Panc1 (cell line): ENCODE data around the gene DCDC2B. TPM values are rescaled to one million over a fixed set of nuclear protein-coding genes. Genes with fewer than 3 reads are reported as not detected.
A peak's percentile ranks its signal among the peaks of the same experiment; 100 is the strongest.

Experiments
- ATAC-seq: fragments of 200-7000 bp; cut with Tn5 transposase; 2 replicates; pipeline ENCODE4 v1.9.1; 2020; ENCODE audit warnings: mild to moderate bottlenecking, moderate library complexity
- BruUV-seq: library from RNA; stranded (reverse); fragments of 400-500 nt; replicated peaks from 2 replicates; lab custom pipeline; 2021; lab: Mats Ljungman, UMichigan
- CTCF ChIA-PET: fragments of 300-600 bp; sonication (Branson Sonifier 250); formaldehyde crosslinking; loops from one replicate; lab custom pipeline; 2022; ENCODE audit warnings: antibody characterized with exemption; lab: Charles Lee
- POLR2A ChIA-PET: fragments of 300-600 bp; sonication (Branson Sonifier 250); formaldehyde crosslinking; loops from one replicate; lab custom pipeline; 2022; ENCODE audit warnings: antibody characterized with exemption; lab: Charles Lee
- DNase-seq: peaks from one replicate; pipeline ENCODE4 v3.0.0-alpha.2; 2010; ENCODE audit warnings: low read depth, low spot score
- H3K27ac ChIP-seq: 2 replicates; pipeline ENCODE4 v1.5.1; 2011; ENCODE audit warnings: mild to moderate bottlenecking, low read length, inconsistent platforms
- H3K27me3 ChIP-seq: fragments of 200-500 bp; sonication (Bioruptor generic); 2 replicates; pipeline ENCODE4 v1.6.0; 2014; ENCODE audit warnings: low read length, inconsistent platforms; ENCODE audit not compliant: control insufficient read depth, insufficient read depth
- H3K36me3 ChIP-seq: fragments of 200-500 bp; sonication (Bioruptor generic); 2 replicates; pipeline ENCODE4 v1.5.1; 2014; ENCODE audit warnings: inconsistent platforms, mild to moderate bottlenecking, low read length, moderate library complexity; ENCODE audit not compliant: control insufficient read depth, insufficient read depth
- H3K4me1 ChIP-seq: 2 replicates; pipeline ENCODE4 v1.5.1; 2011; ENCODE audit warnings: inconsistent platforms, mild to moderate bottlenecking, low read length, moderate library complexity; ENCODE audit not compliant: control insufficient read depth, insufficient read depth
- H3K4me3 ChIP-seq, 2 experiments: 2 replicates each; pipeline ENCODE4 v1.5.1; 2011 to 2012; ENCODE audit warnings: low read depth in 2 of 2, low read length in 2 of 2, mild to moderate bottlenecking in 2 of 2, inconsistent platforms in 1 of 2, moderate library complexity in 1 of 2
- H3K9me3 ChIP-seq: fragments of 200-500 bp; sonication (Bioruptor generic); 2 replicates; pipeline ENCODE4 v1.5.1; 2014; ENCODE audit warnings: low read depth, mild to moderate bottlenecking, inconsistent platforms, low read length, moderate library complexity; ENCODE audit not compliant: control insufficient read depth, insufficient read depth
- POLR2AphosphoS5 ChIP-seq: IDR thresholded peaks from 2 replicates; pipeline ENCODE4 v1.6.1; 2012; ENCODE audit warnings: mild to moderate bottlenecking, low read depth, low read length, moderate library complexity
- SIN3A ChIP-seq: IDR thresholded peaks from 2 replicates; pipeline ENCODE4 v1.6.1; 2012; ENCODE audit warnings: low read depth, mild to moderate bottlenecking, low read length, moderate library complexity, borderline replicate concordance; ENCODE audit not compliant: insufficient read depth
- TCF7L2 ChIP-seq: IDR thresholded peaks from 2 replicates; pipeline ENCODE4 v1.6.1; 2011; ENCODE audit warnings: mild to moderate bottlenecking, low read depth, low read length, inconsistent platforms
- in situ Hi-C: cut with HindIII; loops from 2 replicates; pipeline ENCODE4 v1.10.0; 2016; ENCODE audit warnings: low sequenced_read_pairs, low pct_unique_long_range_greater_than_20kb
- intact Hi-C: fragments of 100-400 bp; cut with micrococcal nuclease; formaldehyde crosslinking; loops from one replicate; pipeline ENCODE4 v1.10.0; 2022; ENCODE audit not compliant: unreplicated experiment
- total RNA-seq: library from RNA; stranded (reverse); gene quantifications from one replicate; pipeline ENCODE4 v1.2.1, GENCODE V29; 2021; ENCODE audit not compliant: unreplicated experiment
- TF ChIP-seq, protein P1 (sequence below): fragments of 450-650 bp; IDR thresholded peaks from 2 replicates; pipeline ENCODE4 v1.5.1; 2017; ENCODE audit warnings: mild to moderate bottlenecking

Gene DCDC2B
- total RNA-seq, 1 experiment from 2014 or later: not detected

DNA sequence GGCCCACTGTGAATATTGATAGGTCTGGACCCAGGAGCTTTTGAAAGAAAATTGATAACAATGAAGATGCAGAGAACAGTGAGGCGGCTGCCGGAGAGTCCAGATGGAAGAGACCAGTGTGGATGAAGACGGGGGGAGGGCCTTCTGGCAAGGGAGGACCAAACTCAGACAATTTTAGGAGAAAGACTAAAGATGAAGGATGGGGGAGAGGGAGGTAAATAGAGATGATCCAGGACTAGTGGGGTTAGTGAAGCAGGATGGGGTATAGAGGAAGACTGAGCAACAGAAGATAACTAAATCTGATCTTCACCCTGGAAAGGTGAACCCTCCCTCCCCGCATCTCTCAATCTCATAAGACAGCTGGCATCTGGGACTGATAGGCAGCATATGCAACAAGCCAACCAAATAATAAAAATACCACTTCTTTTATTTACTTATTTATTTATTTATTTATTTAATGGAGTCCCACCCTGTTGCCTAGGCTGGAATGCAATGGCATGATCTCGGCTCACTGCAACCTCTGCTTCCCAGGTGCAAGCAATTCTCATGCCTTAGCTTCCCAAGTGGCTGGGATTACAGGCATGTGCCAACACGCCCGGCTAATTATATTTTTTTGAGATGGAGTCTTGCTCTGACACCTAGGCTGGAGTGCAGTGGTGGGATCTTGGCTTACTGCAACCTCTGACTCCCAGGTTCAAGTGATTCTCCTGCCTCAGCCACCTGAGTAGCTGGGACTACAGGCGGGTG lies 23.8 kb downstream of the DCDC2B start:
- Histone ChIP-seq H3K4me1 (no peaks in the 10 kb centered on the region), H3K4me3 (no peak overlapping the region), H3K9me3 (no peaks in the 10 kb centered on the region), H3K36me3 (peaks cover 7% of the 10 kb centered on the region), H3K27me3 (no peaks in the 10 kb centered on the region), H3K27ac (no peak overlapping the region)
- DNase-seq (no peak), ATAC-seq (no peak)
- CTCF ChIA-PET: no interaction called here
- POLR2A ChIA-PET: no interaction called here
- intact Hi-C loops (no loop called here), in situ Hi-C loops (no loop called here)
- BruUV-seq: no TSS peak
- no peak for TF ChIP-seq SIN3A
- TF ChIP-seq TCF7L2: no peak

DNA sequence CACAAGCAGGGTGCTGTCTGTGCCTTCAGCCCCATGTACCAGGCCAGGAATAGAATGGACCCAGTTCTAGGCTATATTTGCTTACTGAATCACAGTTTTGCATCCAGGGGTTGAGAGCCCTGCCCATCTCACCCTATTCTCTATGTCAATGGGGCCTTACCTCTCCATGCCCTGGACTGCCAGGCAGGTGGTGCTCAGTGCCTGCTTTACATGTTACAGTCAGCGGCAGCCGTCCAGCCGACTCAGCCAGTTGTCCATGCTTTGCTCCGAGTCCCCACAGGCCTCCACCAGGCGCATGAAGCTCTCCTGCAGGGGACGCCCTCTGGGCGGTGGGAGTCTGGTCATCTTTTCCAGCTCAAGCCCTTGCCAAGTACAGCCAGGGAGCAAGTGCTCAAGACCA lies 25.9 kb downstream of the DCDC2B start:
- Histone ChIP-seq H3K9me3 (no peaks in the 10 kb centered on the region), H3K27ac (no peak overlapping the region), H3K4me3 (no peak overlapping the region), H3K27me3 (no peaks in the 10 kb centered on the region), H3K4me1 (peaks cover 1% of the 10 kb centered on the region; the same call in 1 of the 2 replicates), H3K36me3 (peaks cover 3% of the 10 kb centered on the region)
- no peak for DNase-seq
- ATAC-seq: 0 out of 2 replicates have a peak, but pooled peaks have one; percentile 19
- no TSS peak for BruUV-seq
- POLR2A ChIA-PET: no interaction called here
- intact Hi-C loops (no loop called here), in situ Hi-C loops (no loop called here)
- TF ChIP-seq SIN3A (no peak), POLR2AphosphoS5 (no peak)
- CTCF ChIA-PET: interaction anchor here (0.6 kb wide), 1 partner anchor 12 kb away, joined by 6 read pairs; the partner anchor contains the start of gene FAM167B

DNA sequence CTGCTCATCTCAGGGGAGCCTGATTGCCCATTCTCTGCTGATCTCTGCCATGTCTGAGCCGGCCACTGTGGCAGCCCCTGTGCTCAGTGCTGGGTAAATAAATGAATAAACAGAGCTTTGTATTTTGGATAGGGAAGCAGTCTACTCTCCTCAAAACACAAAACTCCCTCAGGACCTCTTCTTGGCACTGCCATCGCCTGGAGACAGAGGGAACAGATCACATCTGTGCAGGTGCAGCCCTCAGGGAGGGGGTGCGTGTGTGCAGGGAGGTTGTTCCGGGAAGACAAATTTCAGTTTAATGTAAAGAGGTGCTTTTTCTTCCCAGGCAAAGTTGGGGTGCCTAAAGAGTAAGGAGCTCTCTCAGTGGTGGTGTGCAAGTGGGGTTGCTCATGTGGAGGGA lies 30.4 kb downstream of the DCDC2B start:
- CTCF ChIA-PET: interaction anchor here (0.8 kb wide), 1 partner anchor 57 kb away, joined by 3 read pairs; no protein-coding TSS in a partner anchor
- POLR2A ChIA-PET: interaction anchor here (0.5 kb wide), 1 partner anchor 82 kb away, joined by 3 read pairs; no protein-coding TSS in a partner anchor
- intact Hi-C loops: no loop called here
- H3K36me3 ChIP-seq: no peaks in the 10 kb centered on the region
- H3K4me1 ChIP-seq: peaks cover 12% of the 10 kb centered on the region
- no peak overlapping the region for H3K4me3 ChIP-seq
- H3K27me3 ChIP-seq: no peaks in the 10 kb centered on the region
- no TSS peak for BruUV-seq
- no peak for TF ChIP-seq TCF7L2
- TF ChIP-seq, protein P1, sequence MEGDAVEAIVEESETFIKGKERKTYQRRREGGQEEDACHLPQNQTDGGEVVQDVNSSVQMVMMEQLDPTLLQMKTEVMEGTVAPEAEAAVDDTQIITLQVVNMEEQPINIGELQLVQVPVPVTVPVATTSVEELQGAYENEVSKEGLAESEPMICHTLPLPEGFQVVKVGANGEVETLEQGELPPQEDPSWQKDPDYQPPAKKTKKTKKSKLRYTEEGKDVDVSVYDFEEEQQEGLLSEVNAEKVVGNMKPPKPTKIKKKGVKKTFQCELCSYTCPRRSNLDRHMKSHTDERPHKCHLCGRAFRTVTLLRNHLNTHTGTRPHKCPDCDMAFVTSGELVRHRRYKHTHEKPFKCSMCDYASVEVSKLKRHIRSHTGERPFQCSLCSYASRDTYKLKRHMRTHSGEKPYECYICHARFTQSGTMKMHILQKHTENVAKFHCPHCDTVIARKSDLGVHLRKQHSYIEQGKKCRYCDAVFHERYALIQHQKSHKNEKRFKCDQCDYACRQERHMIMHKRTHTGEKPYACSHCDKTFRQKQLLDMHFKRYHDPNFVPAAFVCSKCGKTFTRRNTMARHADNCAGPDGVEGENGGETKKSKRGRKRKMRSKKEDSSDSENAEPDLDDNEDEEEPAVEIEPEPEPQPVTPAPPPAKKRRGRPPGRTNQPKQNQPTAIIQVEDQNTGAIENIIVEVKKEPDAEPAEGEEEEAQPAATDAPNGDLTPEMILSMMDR: no peak
- DNase-seq (no peak), ATAC-seq (no peak)
- no peaks in the 10 kb centered on the region for H3K9me3 ChIP-seq
- in situ Hi-C loops: no loop called here
- no peak overlapping the region for H3K27ac ChIP-seq

DNA sequence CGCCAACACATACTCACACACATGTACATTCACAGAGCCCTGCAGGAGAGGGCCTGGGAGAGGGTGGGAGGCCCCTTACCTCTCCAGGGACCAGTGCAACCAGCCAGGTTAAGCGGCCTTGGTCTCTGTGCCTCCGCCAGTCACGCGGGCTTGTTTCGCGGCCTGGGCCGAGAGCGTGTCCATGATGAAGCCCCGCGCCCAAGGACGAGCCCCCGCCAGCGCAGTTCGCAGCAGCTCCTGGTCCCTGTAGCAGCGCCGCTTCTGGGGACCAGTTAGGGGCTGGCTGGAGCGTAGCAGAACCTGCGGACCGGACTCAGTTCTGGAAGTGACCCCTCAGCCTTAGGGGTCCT lies 30.9 kb downstream of the DCDC2B start:
- intact Hi-C loops: no loop called here

More for the DNA sequence above, 30.9 kb downstream of the DCDC2B start:
- Histone ChIP-seq H3K4me1 (peaks cover 12% of the 10 kb centered on the region), H3K27me3 (no peaks in the 10 kb centered on the region), H3K4me3 (peak overlapping the region; percentile 60 to 90), H3K36me3 (no peaks in the 10 kb centered on the region), H3K9me3 (no peaks in the 10 kb centered on the region), H3K27ac (peak overlapping the region; percentile 31; the same call in 1 of the 2 replicates)
- in situ Hi-C loops: no loop called here
- ChIA-PET CTCF (no interaction called here), POLR2A (interaction anchor here (0.5 kb wide), 1 partner anchor 82 kb away, joined by 3 read pairs; no protein-coding TSS in a partner anchor)
- no TSS peak for BruUV-seq
- DNase-seq (no peak), ATAC-seq (no peak)
- TF ChIP-seq TCF7L2 (no peak), POLR2AphosphoS5 (no peak)
